Embryonic facial prominence (tissue), 1 donor: Measurements from ENCODE around the gene CTSZ.
"Not testable (repeated sequence)": the region's sequence is repeated elsewhere in the genome, so short reads cannot be mapped to it uniquely, and the experiment has no call there.

Experiments
- DNase-seq: peaks from one replicate; pipeline ENCODE4 v3.0.0-alpha.2; 2016; ENCODE audit errors: extremely low spot score

Gene CTSZ

GRCh38 chr20:58978351-58979190 lies 28.5 kb downstream of the CTSZ start:
- DNase-seq, result no peak

DNA sequence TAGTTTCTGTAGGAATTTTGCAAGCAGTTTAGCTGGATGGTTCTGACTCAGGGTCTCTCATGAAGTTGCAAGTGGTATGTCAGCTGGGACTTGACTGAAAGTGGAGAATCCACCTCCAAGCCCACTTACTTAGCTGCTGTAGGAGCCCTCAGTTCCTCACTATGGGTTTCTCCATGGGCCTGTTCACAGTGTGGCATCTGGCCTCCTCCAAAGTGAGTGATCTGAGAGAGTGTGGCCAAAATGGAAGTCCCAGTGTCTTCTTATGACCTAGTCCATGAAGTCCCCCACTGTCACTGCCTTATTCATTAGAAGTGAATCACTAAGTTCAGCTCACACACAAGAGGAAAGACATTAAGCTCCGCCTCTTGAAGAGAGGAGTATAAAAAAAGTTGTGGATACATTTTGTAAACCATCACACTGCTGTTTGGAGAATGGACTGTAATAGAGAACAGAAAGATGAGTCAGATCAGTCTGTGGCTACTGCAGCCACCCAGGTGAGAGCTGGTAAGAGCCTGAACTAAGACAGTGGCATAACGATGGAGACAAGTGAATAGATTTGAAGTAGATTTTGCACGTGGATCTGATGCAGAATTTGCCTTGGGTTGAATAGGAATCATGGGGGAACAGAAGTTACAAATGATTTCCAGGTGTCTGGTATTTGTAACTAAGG lies 30.9 kb downstream of the CTSZ start:
- DNase-seq, result no peak

GRCh38 chr20:58975353-58975752 lies 31.7 kb downstream of the CTSZ start:
- no peak for DNase-seq

- no peak for DNase-seq
Measured at GRCh38 chr20:58973866-58974265, 33.2 kb downstream of the CTSZ start.

DNA sequence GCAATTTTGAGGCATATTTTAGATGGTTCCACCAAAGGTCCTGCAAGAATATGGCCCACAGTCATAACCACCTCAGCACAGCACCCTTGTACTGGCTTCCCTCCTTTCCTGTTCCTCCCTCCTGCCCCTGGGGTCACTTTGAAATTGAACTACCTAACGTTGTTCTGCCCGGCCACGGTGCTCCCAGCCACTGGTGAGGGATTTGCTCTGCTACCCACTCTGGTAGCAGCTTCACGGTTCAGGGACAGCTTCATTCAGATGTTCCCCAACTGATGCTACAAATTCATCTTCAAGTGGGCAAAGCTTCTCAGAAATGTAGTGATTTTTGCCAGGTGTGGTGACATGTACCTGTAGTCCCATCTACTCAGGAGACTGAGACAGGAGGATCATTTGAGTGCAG lies 33.9 kb downstream of the CTSZ start:
- no peak for DNase-seq

GRCh38 chr20:58971429-58971828 lies 35.6 kb downstream of the CTSZ start:
- DNase-seq, result no peak

GRCh38 chr20:58970146-58970545 lies 36.9 kb downstream of the CTSZ start:
- DNase-seq, result no peak

DNA sequence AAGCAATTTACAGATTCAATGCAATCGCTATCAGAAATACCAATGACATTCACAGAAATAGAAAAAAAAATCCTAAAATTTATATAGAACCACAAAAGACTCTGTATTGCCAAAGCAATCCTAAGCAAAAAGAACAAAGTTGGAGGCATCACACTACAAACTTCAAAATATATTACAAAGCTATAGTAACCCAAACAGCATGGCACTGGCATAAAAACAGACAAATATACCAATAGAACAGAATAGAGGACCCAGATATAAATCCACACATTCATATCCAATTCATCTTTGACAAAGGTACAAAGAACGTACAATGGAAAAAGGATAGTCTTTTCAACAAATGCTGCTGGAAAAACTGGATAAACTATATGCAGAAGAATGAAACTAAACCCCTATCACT lies 37.6 kb downstream of the CTSZ start:
- DNase-seq, result no peak

DNA sequence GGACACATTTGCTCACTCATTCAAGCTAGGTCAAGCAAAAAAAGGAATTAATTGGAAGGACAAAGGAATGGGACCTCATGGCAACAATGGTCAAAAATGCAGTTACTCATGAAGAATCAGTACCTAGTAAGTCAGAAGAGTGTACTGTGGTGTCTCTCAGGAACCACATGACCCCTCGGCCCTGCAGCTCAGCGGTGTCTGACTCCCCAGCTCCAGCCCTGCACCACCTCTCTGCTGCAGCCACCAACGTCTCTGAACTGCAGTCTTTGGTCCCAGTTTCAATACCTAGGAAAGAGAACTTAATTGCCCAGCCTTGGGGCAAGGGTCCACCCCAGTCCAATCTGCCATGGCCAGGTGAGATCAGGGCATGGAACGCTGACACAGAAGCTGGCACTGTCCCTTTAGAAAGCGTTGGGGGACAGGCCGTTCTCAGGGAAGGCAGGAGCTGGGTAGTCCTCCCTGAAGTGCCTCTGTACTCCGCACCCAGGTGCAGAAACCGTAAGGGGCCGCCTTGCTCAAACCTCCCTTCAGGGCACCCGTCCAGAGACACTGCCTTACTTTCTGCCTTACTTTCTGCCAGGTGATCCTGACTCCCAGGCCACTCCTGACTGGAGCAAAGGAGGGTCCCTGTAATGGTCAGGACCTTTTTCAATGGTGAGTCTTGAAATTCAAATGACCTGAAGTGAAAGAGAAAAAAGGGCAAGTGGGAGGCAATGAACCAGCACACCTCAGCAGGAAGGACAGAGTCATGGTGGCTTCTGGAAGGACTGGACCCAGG lies 39.2 kb downstream of the CTSZ start:
- no peak for DNase-seq

DNA sequence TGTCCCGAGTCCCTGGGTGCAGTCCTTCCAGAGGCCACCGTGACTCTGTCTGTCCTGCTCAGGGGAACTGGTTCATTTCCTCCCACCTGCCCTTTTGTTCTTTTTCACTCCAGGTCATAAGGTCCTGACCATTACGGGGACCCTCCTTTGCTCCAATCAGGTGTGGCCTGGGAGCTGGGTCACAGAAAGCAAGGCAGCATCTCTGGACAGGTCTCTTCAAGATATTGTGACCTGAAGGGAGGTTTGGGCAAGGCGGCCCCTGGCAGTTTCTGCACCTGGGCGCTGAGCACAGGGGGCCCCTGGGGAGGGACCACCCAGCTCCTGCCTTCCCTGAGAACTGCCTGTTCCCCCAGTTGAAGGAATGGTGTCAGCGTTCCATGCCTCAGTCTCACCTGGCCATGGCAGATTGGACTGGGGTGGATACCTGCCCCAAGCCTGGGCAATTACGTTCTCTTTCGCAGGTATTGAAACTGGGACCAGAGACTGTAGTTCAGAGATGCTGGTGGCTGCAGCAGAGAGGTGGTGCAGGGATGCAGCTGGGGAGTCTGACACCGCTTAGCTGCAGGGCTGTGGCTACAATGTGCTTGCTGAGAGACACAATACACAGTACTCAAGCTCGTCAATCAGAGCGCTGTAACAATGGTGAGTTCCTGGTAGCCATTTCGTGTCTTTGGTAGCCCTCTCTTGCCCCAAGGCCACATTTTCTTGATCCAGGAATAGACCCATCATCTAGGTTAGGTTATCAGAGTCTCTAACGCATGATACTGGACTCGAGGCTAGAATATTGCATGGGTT lies 41.6 kb downstream of the CTSZ start:
- no peak for DNase-seq

GRCh38 chr20:58963922-58964321 lies 43.1 kb downstream of the CTSZ start:
- not testable (repeated sequence) for DNase-seq

DNA sequence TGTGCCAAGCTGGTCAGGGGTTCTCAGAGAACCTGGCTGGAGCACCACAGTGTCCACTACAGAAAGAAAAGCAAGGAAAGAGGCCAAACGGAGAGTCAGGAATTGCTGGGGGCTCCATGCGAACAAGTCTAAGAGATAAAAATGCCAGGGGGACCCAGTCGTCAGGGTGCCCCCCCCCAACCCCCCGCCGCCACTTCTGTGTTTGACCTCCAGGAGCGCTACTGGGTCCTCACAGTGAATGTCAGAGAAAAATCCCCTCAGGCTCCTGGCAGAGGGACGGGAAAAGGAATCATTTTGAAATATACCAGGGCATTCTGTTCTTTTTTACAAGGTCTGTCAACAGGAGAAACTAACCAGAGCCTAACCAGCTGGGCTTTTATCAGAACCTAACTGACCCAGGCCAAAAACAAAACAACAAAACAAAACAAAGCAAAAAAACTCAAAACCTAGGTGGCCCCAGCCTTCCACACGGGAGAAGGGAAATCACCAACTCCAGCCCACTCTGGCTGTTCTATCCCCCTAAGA lies 43.9 kb downstream of the CTSZ start:
- no peak for DNase-seq

DNA sequence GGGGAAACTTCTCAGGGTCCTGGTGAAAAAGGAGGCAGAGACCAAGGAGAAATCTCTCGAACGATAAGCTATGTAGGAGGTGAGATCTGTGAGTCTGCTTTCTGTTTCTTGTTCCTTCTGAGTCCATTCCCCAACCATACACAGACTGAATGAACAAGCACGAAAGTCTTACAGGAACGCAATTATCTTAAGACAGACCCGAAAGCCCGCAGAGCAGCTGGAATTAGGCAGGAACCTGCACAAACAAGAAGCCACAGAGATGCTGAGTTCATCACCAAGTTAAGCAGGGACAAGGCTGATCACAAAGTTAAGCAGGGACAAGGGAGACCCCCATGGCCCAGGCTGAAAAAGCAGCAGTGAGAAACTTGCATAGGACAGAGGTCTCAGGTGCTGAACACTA lies 47.4 kb downstream of the CTSZ start:
- no peak for DNase-seq

DNA sequence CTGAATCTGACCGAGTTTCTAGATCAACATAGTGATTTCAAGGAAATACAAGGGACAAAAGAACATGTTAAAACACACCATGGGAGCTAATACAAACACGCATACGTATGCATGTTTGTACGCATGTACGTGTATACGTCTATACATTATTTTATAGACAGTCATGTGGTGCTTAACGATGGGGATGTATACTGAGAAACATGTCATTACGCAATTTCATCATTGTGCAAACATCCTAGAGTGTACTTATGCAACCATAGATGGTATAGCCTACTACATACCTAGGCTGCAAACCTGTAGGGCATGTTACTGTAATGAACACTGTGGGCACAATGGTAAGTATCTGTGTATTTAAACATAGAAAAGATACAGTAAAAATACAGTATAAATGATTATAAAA lies 51.0 kb downstream of the CTSZ start:
- no peak for DNase-seq

- DNase-seq, result no peak
Measured at GRCh38 chr20:58953050-58953449, 54.0 kb downstream of the CTSZ start.

DNA sequence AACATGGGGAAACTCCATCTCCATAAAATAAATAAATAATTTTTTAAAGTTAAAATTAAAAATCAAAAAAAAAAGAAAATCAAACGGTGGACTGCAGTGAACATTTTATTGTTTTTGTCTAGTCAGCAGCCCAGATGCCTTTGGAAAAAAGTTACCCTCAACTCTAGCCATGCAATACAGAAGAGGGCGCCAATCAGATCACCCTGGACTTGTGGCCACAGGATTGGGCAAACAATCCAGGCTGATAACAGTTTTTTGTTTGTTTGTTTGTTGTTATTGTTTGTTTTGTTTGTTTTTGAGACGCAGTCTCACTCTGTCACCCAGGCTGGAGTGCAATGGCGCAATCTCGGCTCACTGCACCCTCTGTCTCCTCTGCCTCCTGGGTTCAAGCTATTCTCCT lies 56.5 kb downstream of the CTSZ start:
- DNase-seq, result no peak

DNA sequence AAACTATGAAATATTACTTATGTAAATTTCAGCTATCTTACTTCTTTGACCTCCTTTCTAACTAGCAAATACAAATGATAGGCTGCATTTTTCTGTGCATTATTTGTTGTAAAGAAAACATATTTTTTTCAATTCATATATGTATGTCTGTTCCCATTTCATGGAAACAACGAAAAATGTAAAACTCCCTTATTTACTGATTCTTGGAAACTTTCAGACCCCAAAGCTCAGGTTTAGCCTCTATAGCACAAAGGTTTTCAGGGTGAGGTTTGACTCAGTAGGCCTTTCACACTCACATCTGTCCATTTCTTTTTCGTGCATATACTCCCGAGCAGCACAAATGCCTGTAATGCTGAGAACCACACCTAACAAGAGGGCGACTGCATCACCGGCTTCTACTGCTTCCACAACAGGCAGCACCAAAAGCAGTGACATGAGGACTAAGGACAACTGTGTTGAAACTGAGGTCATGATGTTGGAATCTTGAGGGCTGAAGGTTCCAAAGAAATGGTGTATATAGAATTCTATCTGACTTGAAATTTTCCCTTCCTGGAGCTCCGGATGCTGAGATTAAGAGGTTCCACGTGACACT lies 59.2 kb downstream of the CTSZ start:
- not testable (repeated sequence) for DNase-seq

DNA sequence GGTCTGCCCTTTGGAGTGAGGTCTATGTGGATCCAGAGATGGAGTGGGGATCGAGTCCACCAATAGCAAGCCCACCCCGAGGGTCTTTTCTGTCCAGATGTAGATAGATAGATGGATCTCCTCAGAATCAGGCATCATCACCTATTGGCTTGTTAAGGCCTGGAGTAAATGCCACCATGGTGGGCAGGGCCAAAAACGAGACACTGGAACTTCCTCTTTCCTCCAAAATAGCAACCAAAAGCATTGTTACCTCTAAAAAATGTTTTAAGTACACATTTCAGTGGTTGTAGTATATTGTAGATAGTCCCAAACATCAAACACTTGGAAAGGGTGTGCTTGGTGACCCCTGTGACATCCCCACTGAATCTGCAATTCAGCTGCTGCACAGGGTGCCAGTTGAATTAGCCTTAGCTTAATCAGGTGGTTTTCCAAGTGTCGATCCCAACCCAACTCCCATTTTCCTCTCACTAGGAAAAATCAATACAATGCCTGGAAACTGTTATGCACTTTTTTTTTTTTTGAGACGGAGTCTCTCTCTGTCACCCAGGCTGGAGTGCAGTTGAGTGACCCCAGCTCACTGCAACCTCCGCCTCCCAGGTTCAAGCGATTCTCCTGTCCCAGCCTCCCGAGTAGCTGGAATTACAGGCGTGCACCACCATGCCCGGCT lies 61.0 kb downstream of the CTSZ start:
- DNase-seq, result no peak
